Heart left ventricle (tissue), 16 donors: ENCODE measurements around the gene GSK3B. TPM values are rescaled to one million over a fixed set of nuclear protein-coding genes. Genes with fewer than 3 reads are reported as not detected.

Source experiments
- ATAC-seq, 4 donors: fragments of 200-7000 bp; cut with Tn5 transposase; one replicate each; pipeline ENCODE4 v1.9.1; 2020 to 2022; ENCODE audit warnings: moderate library complexity in 4 of 4, mild to moderate bottlenecking in 3 of 4, moderate number of reproducible peaks in 1 of 4
- DNase-seq, 5 donors: peaks; one replicate each; pipeline ENCODE4 v3.0.0-alpha.2; 2020
- H3K27ac ChIP-seq, 12 donors: fragments of 200-600 bp; sonication (generic) in 4 of 12; one replicate each; pipeline versions ENCODE4 v1.5.0 to v1.8.0; 2016 to 2022; ENCODE audit warnings: mild to moderate bottlenecking in 2 of 12
- H3K27me3 ChIP-seq, 9 donors: fragments of 200-600 bp; sonication (generic) in 2 of 9; one replicate each; pipeline versions ENCODE4 v1.5.1 to v1.8.0; 2016 to 2022; ENCODE audit warnings: mild to moderate bottlenecking in 3 of 9
- H3K36me3 ChIP-seq, 9 donors: fragments of 200-600 bp; sonication (generic) in 2 of 9; one replicate each; pipeline versions ENCODE4 v1.5.0 to v1.8.0; 2018 to 2022; ENCODE audit warnings: mild to moderate bottlenecking in 2 of 9
- H3K4me1 ChIP-seq, 12 donors: fragments of 200-600 bp; sonication (generic) in 4 of 12; one replicate each; pipeline versions ENCODE4 v1.5.0 to v1.8.0; 2016 to 2022; ENCODE audit warnings: mild to moderate bottlenecking in 3 of 12
- H3K4me3 ChIP-seq, 12 donors: fragments of 200-600 bp; sonication (generic) in 4 of 12; one replicate each; pipeline versions ENCODE4 v1.5.0 to v1.8.0; 2017 to 2022; ENCODE audit warnings: mild to moderate bottlenecking in 9 of 12, moderate library complexity in 4 of 12
- H3K9me3 ChIP-seq, 12 donors: fragments of 200-600 bp; sonication (generic) in 4 of 12; one replicate each; pipeline versions ENCODE4 v1.5.0 to v1.8.0; 2016 to 2022; ENCODE audit warnings: mild to moderate bottlenecking in 1 of 12
- CTCF ChIP-seq, 12 donors: fragments of 200-600 bp; sonication (generic) in 4 of 12; IDR thresholded peaks; one replicate each; pipeline versions ENCODE4 v1.5.0 to v1.8.0; 2018 to 2022; ENCODE audit warnings: antibody characterized with exemption in 12 of 12, mild to moderate bottlenecking in 5 of 12
- POLR2A ChIP-seq, 2 donors: fragments of 450-650 bp; IDR thresholded peaks; one replicate each; pipeline ENCODE4 v1.6.1; 2017; ENCODE audit warnings: antibody characterized with exemption in 2 of 2, mild to moderate bottlenecking in 2 of 2, moderate library complexity in 2 of 2
- WGBS, 4 donors: extraction: QIAGEN DNeasy Blood & Tissue Kit in 2 of 4; methylation state at CpG; one replicate each; pipeline versions ENCODE4 v1.1.5 to v1.1.7; 2013 to 2018; 5-methylcytosine and 5-hydroxymethylcytosine counted together
- intact Hi-C, 10 donors: fragments of 100-400 bp; cut with DNase I; formaldehyde crosslinking; loops; one replicate each; pipeline versions ENCODE4 v1.11.1 to v1.14.2; 2022
- polyA plus RNA-seq, 2 donors: library from polyadenylated mRNA; stranded (reverse); fragments of 200-250 nt; gene quantifications; one replicate each; pipeline ENCODE4 v1.2.3, GENCODE V29; 2013
- total RNA-seq, 9 donors: library from RNA; depleted of rRNA in 2 of 9; stranded (reverse); fragments of >200 nt in 2 of 9; fragmentation: NEBNext Ultra II Directional in 3 of 9; extraction: Animal tissue kit (Norgen Biotek cat#: 25700) in 3 of 9; gene quantifications; one replicate each; pipeline versions ENCODE4 v1.1.0 to v1.2.4, GENCODE V29; 2016 to 2023
- donor health status: ischemic (EF 13 %, LVEDD 7.1; RV severe dilation, severe dysfunction).
- donor health status: healthy with polysubstance abuse.
- donor health status: DM: no; HTN: yes; CAD: no.
- donor health status: DM: no; HTN: no; CAD: no.
- donor health status: ischemic (EF 25% LVEDD 6.9; RV normal size, moderate dysfunction).
- donor health status: ischemic (EF 25% LVEDD 5.7; RV mildly dilated, moderate dysfunction).
- donor health status: healthy.
- donor health status: DM: yes; HTN: yes; CAD: no.
- donor health status: ischemic (EF 35%, LVEDD 5.7; RV mildly dilated, moderate dysfunction).
- donor health status: nonischemic (EF 11% LVEDD 7.7; RV severe dilation, severe dysfunction).
- donor health status: DM: yes; HTN: yes; CAD: no.
- donor health status: PGD.
- donor health status: ischemic (EF 29% LVEDD 5.4; RV normal size, mild dysfunction).
- donor health status: nonischemic (EF 23%, LVEDD 6.1; RV moderate dilation, normal function).

The GSK3B gene
- total and polyA plus RNA-seq, 11 donors: 8.8 to 58.9 (median 41.2) TPM

GRCh38 chr3:119883461-119884160, 210.6 kb downstream of the GSK3B start:
- Histone ChIP-seq H3K4me1 (no peaks in the 10 kb centered on the region), H3K9me3 (peaks cover 0 to 13% (median 1%) of the 10 kb centered on the region in 12 donors), H3K4me3 (no peak overlapping the region), H3K27me3 (no peaks in the 10 kb centered on the region), H3K36me3 (peaks cover 0 to 36% (median 14%) of the 10 kb centered on the region in 9 donors), H3K27ac (no peak overlapping the region)
- TF ChIP-seq POLR2A (IDR thresholded peaks at IDR 0.05) (no peak), CTCF (IDR thresholded peaks at IDR 0.05) (peak in 1 of 12 donors; percentile 9)
- WGBS, 4 donors: 91 to 100% (median 97%) methylated on average over 1 of the region's 1 CpG
- no peak for DNase-seq
- intact Hi-C loops: loop anchor here in 1 of 10 donors (10.0 kb wide), 1 partner anchor 521 kb away; no protein-coding TSS in a partner anchor
- no peak for ATAC-seq

DNA sequence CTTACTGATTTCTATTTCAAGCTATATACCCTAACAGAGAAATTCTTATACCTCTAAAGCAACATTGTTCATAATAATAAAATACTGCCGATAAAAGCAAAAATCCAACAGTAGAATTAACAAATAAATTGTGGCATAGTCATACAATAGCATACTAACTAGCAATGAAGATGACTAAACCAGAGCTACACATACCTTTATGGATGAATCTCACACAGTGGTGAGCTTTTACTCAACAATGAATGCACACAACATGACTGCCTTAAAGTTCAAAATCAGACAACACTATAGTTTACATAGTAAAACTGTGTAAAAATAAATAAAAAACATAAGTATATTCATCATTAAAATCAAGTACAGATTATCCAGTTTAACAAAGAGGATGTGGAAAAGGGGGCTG, 213.3 kb downstream of the GSK3B start:
- H3K4me3 ChIP-seq: no peak overlapping the region
- no peaks in the 10 kb centered on the region for H3K4me1 ChIP-seq
- intact Hi-C loops: loop anchor here in 1 of 10 donors (10.0 kb wide), 1 partner anchor 524 kb away; no protein-coding TSS in a partner anchor
- peaks cover 0 to 45% (median 18%) of the 10 kb centered on the region in 9 donors for H3K36me3 ChIP-seq
- 96 to 100% (median 97%) methylated on average over 1 of the region's 1 CpG for WGBS, 4 donors
- no peak for ATAC-seq
- no peaks in the 10 kb centered on the region for H3K9me3 ChIP-seq
- no peak for TF ChIP-seq CTCF (IDR thresholded peaks at IDR 0.05)
- no peak for TF ChIP-seq POLR2A (IDR thresholded peaks at IDR 0.05)
- no peaks in the 10 kb centered on the region for H3K27me3 ChIP-seq
- no peak for DNase-seq
- H3K27ac ChIP-seq: no peak overlapping the region

DNA sequence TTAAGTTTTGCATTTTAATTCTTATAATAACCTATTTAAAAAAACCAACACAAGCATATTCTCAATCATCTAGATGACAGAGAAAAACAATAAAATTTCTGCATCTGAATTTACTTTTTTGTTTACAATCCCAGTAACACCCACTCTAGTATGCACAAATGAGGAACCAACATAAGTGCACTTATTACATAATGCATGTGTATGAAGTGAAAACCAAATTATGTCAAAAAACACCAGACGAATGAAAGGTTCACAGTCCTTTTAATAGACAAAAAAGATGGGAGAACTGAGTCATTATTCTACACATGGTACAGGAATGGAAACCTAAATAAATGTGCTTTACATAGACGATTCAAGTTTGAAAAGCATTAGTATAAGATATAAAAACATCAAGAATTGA, 220.6 kb downstream of the GSK3B start:
- H3K27me3 ChIP-seq: no peaks in the 10 kb centered on the region
- H3K27ac ChIP-seq: no peak overlapping the region
- 91 to 93% (median 91%) methylated on average over 2 of the region's 2 CpGs for WGBS, 4 donors
- H3K4me1 ChIP-seq: peaks cover 0 to 8% (median 0%) of the 10 kb centered on the region in 12 donors
- no peak overlapping the region for H3K4me3 ChIP-seq
- H3K9me3 ChIP-seq: no peaks in the 10 kb centered on the region
- intact Hi-C loops: no loop called here
- ATAC-seq: no peak
- TF ChIP-seq POLR2A (IDR thresholded peaks at IDR 0.05): no peak
- no peak for TF ChIP-seq CTCF (IDR thresholded peaks at IDR 0.05)
- H3K36me3 ChIP-seq: peaks cover 0 to 38% (median 10%) of the 10 kb centered on the region in 9 donors
- DNase-seq: no peak

DNA sequence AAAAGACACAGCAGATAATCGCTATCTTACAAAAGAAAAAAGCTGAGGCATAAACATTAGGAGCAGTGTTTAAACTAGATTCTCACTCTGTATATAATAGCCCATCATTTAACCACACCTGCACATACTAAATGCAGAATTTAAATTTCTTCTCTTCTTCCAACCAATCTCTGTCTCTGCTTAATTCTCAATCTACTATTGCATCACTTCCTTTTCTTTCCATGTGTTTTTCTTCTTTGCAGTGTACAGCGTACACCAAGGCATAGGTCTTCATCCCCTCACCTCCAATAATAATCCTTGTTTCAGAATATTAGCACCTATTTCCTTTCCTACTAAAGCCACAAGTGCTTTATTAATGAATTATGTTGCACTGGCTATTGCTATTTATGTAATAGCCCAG, 221.5 kb downstream of the GSK3B start:
- H3K27me3 ChIP-seq: no peaks in the 10 kb centered on the region
- TF ChIP-seq CTCF (IDR thresholded peaks at IDR 0.05): no peak
- no peak for TF ChIP-seq POLR2A (IDR thresholded peaks at IDR 0.05)
- H3K4me1 ChIP-seq: peaks cover 0 to 15% (median 0%) of the 10 kb centered on the region in 12 donors
- H3K4me3 ChIP-seq: no peak overlapping the region
- 87 to 94% (median 93%) methylated on average over 2 of the region's 2 CpGs for WGBS, 4 donors
- DNase-seq: no peak
- intact Hi-C loops: no loop called here
- no peaks in the 10 kb centered on the region for H3K9me3 ChIP-seq
- H3K27ac ChIP-seq: no peak overlapping the region
- no peak for ATAC-seq
- H3K36me3 ChIP-seq: peaks cover 0 to 38% (median 10%) of the 10 kb centered on the region in 9 donors
